ENCODE results near the gene PKN2. TPM values are rescaled to one million over a fixed set of nuclear protein-coding genes. Genes with fewer than 3 reads are reported as not detected.

PKN2 gene
- total RNA-seq, 1 experiment from 2014 or later: 33.4 TPM

GRCh38 chr1:88751714-88752113 lies 67.6 kb downstream of the PKN2 start:
- H3K36me3 Mint-ChIP-seq (ENCODE audit: insufficient read depth, unreplicated experiment): peaks cover 6% of the 10 kb centered on the region
- no peak overlapping the region for H3K27ac Mint-ChIP-seq (ENCODE audit: unreplicated experiment)
- ChIA-PET POLR2A (no interaction called here), CTCF (no interaction called here)
- no peaks in the 10 kb centered on the region for H3K9me3 ChIP-seq
- no peak overlapping the region for H3K4me3 ChIP-seq (ENCODE audit: low read depth, low read length)
- H3K9me3 Mint-ChIP-seq (ENCODE audit: unreplicated experiment): no peaks in the 10 kb centered on the region
- no peaks in the 10 kb centered on the region for H3K27me3 ChIP-seq (replicated peaks; ENCODE audit: control insufficient read depth, insufficient read depth, low read length)
- TF ChIP-seq CTCF (IDR thresholded peaks at IDR 0.05; ENCODE audit: insufficient read depth in 1 of 2, low read depth in 1 of 2, low read length in 1 of 2, severe bottlenecking in 1 of 2, unreplicated experiment in 1 of 2): no peak
- no TSS peak for BruUV-seq (replicated peaks)
- no peaks in the 10 kb centered on the region for H3K36me3 ChIP-seq (ENCODE audit: control insufficient read depth, insufficient read depth, low read length)
- no peaks in the 10 kb centered on the region for H3K27me3 Mint-ChIP-seq (ENCODE audit: insufficient read depth, unreplicated experiment)
- peaks cover 6% of the 10 kb centered on the region for H3K4me1 Mint-ChIP-seq (ENCODE audit: low read depth, unreplicated experiment)
- intact Hi-C loops (cut with micrococcal nuclease; ENCODE audit: unreplicated experiment): no loop called here
- no peak for DNase-seq
- H3K4me3 Mint-ChIP-seq (ENCODE audit: unreplicated experiment): no peak overlapping the region
- no peaks in the 10 kb centered on the region for H3K4me1 ChIP-seq

- Mint-ChIP-seq H3K36me3 (ENCODE audit: insufficient read depth, unreplicated experiment) (peaks cover 6% of the 10 kb centered on the region), H3K9me3 (ENCODE audit: unreplicated experiment) (no peaks in the 10 kb centered on the region), H3K4me3 (ENCODE audit: unreplicated experiment) (no peak overlapping the region), H3K27me3 (ENCODE audit: insufficient read depth, unreplicated experiment) (no peaks in the 10 kb centered on the region), H3K27ac (ENCODE audit: unreplicated experiment) (no peak overlapping the region), H3K4me1 (ENCODE audit: low read depth, unreplicated experiment) (peaks cover 6% of the 10 kb centered on the region)
- no peaks in the 10 kb centered on the region for H3K4me1 ChIP-seq
- ChIA-PET CTCF (no interaction called here), POLR2A (no interaction called here)
- DNase-seq: no peak
- intact Hi-C loops (cut with micrococcal nuclease; ENCODE audit: unreplicated experiment): no loop called here
- no TSS peak for BruUV-seq (replicated peaks)
- no peaks in the 10 kb centered on the region for H3K9me3 ChIP-seq
- no peak for TF ChIP-seq CTCF (IDR thresholded peaks at IDR 0.05; ENCODE audit: insufficient read depth in 1 of 2, low read depth in 1 of 2, low read length in 1 of 2, severe bottlenecking in 1 of 2, unreplicated experiment in 1 of 2)
- no peak overlapping the region for H3K4me3 ChIP-seq (ENCODE audit: low read depth, low read length)
- H3K27me3 ChIP-seq (replicated peaks; ENCODE audit: control insufficient read depth, insufficient read depth, low read length): no peaks in the 10 kb centered on the region
- H3K36me3 ChIP-seq (ENCODE audit: control insufficient read depth, insufficient read depth, low read length): no peaks in the 10 kb centered on the region
Observed at GRCh38 chr1:88753506-88753905, 69.4 kb downstream of the PKN2 start.

GRCh38 chr1:88763649-88764406 lies 79.8 kb downstream of the PKN2 start:
- peak overlapping the region; percentile 16 for H3K27ac Mint-ChIP-seq (ENCODE audit: unreplicated experiment)

More at GRCh38 chr1:88763649-88764406, 79.8 kb downstream of the PKN2 start:
- Mint-ChIP-seq H3K36me3 (ENCODE audit: insufficient read depth, unreplicated experiment) (no peaks in the 10 kb centered on the region), H3K4me3 (ENCODE audit: unreplicated experiment) (no peak overlapping the region), H3K9me3 (ENCODE audit: unreplicated experiment) (no peaks in the 10 kb centered on the region), H3K27me3 (ENCODE audit: insufficient read depth, unreplicated experiment) (no peaks in the 10 kb centered on the region), H3K4me1 (ENCODE audit: low read depth, unreplicated experiment) (peaks cover 10% of the 10 kb centered on the region)
- ChIA-PET CTCF (no interaction called here), POLR2A (no interaction called here)
- Histone ChIP-seq H3K36me3 (ENCODE audit: control insufficient read depth, insufficient read depth, low read length) (no peaks in the 10 kb centered on the region), H3K9me3 (no peaks in the 10 kb centered on the region), H3K4me3 (ENCODE audit: low read depth, low read length) (no peak overlapping the region), H3K4me1 (peaks cover 14% of the 10 kb centered on the region), H3K27me3 (replicated peaks; ENCODE audit: control insufficient read depth, insufficient read depth, low read length) (no peaks in the 10 kb centered on the region)
- intact Hi-C loops (cut with micrococcal nuclease; ENCODE audit: unreplicated experiment): no loop called here
- DNase-seq: no peak
- TF ChIP-seq CTCF (IDR thresholded peaks at IDR 0.05; ENCODE audit: insufficient read depth in 1 of 2, low read depth in 1 of 2, low read length in 1 of 2, severe bottlenecking in 1 of 2, unreplicated experiment in 1 of 2): no peak
- BruUV-seq (replicated peaks): no TSS peak
